GM23248 (cell line): ENCODE results near the gene SERINC1.

ENCODE experiments used
- EZH2 ChIP-seq: fragments of 200-600 bp; sonication (generic); IDR thresholded peaks from 2 replicates; pipeline ENCODE4 v1.6.1; 2018; ENCODE audit warnings: antibody characterized with exemption, mild to moderate bottlenecking; ENCODE audit not compliant: insufficient read depth, poor library complexity, severe bottlenecking
- EZH2phosphoT487 ChIP-seq: fragments of 200-600 bp; sonication (generic); IDR thresholded peaks from 2 replicates; pipeline ENCODE4 v1.6.1; 2018; ENCODE audit warnings: antibody characterized with exemption, moderate library complexity, mild to moderate bottlenecking, low read depth; ENCODE audit not compliant: insufficient read depth

- TF ChIP-seq EZH2phosphoT487 (no peak), EZH2 (no peak)
Measured at GRCh38 chr6:122471107-122472021, at the start of gene SERINC1.
